HCT116 (cell line): Measurements from ENCODE around the gene BEGAIN. TPM values are rescaled to one million over a fixed set of nuclear protein-coding genes. Genes with fewer than 3 reads are reported as not detected.

Source experiments
- ATAC-seq: fragments of 200-7000 bp; cut with Tn5 transposase; 2 replicates; pipeline ENCODE4 v1.9.1; 2020; ENCODE audit warnings: mild to moderate bottlenecking, moderate library complexity
- BruUV-seq: library from RNA; stranded (reverse); fragments of 400-500 nt; replicated peaks from 2 replicates; lab custom pipeline; 2021; lab: Mats Ljungman, UMichigan
- CTCF ChIA-PET: fragments of 300-600 bp; sonication (Branson Sonifier 250); formaldehyde crosslinking; loops from one replicate; lab custom pipeline; 2021; ENCODE audit warnings: antibody characterized with exemption; lab: Charles Lee
- POLR2A ChIA-PET: fragments of 300-600, 350-600 bp; sonication (Branson Sonifier 250); formaldehyde crosslinking; loops from one replicate; lab custom pipeline; 2021; ENCODE audit warnings: antibody characterized with exemption; lab: Charles Lee
- RAD21 ChIA-PET, 2 experiments: fragments of 300-600 bp; sonication (Branson Sonifier 250); formaldehyde crosslinking; loops; one replicate each; lab custom pipeline; 2023; ENCODE audit warnings: low total read pairs in 2 of 2; ENCODE audit not compliant: uncharacterized antibody in 2 of 2, unreplicated experiment in 2 of 2, low non-redundant PET in 1 of 2; lab: Charles Lee
- DNase-seq: peaks from one replicate; pipeline ENCODE4 v3.0.0-alpha.2; 2010; ENCODE audit warnings: low read depth, low spot score
- H2AFZ ChIP-seq: fragments of 200-600 bp; shearing (Covaris generic), sonication (generic); 2 replicates; pipeline ENCODE4 v1.6.1; 2017; ENCODE audit warnings: low read depth, mixed run types, mixed read lengths, antibody characterized with exemption, low read length; ENCODE audit not compliant: poor library complexity, severe bottlenecking
- H3K27ac ChIP-seq: 2 replicates; pipeline ENCODE4 v1.5.1; 2012; ENCODE audit warnings: low read depth, low read length
- H3K27me3 ChIP-seq: fragments of 200-600 bp; sonication (generic); 2 replicates; pipeline ENCODE4 v1.6.1; 2016; ENCODE audit warnings: mixed run types, low read length, mixed read lengths; ENCODE audit not compliant: insufficient read depth
- H3K36me3 ChIP-seq, 2 experiments: fragments of 200-500 bp in 1 of 2; fragments of 200-600 bp in 1 of 2; sonication (Bioruptor generic) in 1 of 2; sonication (generic) in 1 of 2; 2 replicates each; pipeline versions ENCODE4 v1.5.1 to v1.6.1; 2014 to 2016; ENCODE audit warnings: low read length in 2 of 2, inconsistent platforms in 1 of 2, mixed read lengths in 1 of 2, mixed run types in 1 of 2; ENCODE audit not compliant: insufficient read depth in 2 of 2, control insufficient read depth in 1 of 2
- H3K4me1 ChIP-seq, 2 experiments: fragments of 200-600 bp in 1 of 2; sonication (generic) in 1 of 2; 2 replicates each; pipeline versions ENCODE4 v1.5.1 to v1.6.1; 2012 to 2017; ENCODE audit warnings: low read length in 2 of 2, inconsistent platforms in 1 of 2, mild to moderate bottlenecking in 1 of 2, mixed read lengths in 1 of 2, mixed run types in 1 of 2, moderate library complexity in 1 of 2; ENCODE audit not compliant: insufficient read depth in 2 of 2, control insufficient read depth in 1 of 2
- H3K4me2 ChIP-seq: fragments of 200-600 bp; sonication (generic); 2 replicates; pipeline ENCODE4 v1.6.1; 2017; ENCODE audit warnings: mixed run types, low read length, mixed read lengths
- H3K4me3 ChIP-seq, 2 experiments: fragments of 200-600 bp in 1 of 2; sonication (generic) in 1 of 2; replicated peaks in 1 of 2; 2 replicates each; pipeline ENCODE4 v1.5.1; 2011 to 2016; ENCODE audit warnings: low read length in 2 of 2, control low read depth in 1 of 2, low read depth in 1 of 2, mild to moderate bottlenecking in 1 of 2, mixed read lengths in 1 of 2, mixed run types in 1 of 2
- H3K79me2 ChIP-seq: fragments of 200-600 bp; sonication (generic); 2 replicates; pipeline ENCODE4 v1.6.1; 2017; ENCODE audit warnings: mild to moderate bottlenecking, mixed run types, low read length, moderate library complexity, mixed read lengths; ENCODE audit not compliant: insufficient read depth
- H3K9ac ChIP-seq: fragments of 200-600 bp; sonication (generic); 2 replicates; pipeline ENCODE4 v1.6.1; 2016; ENCODE audit warnings: low read length, mixed read lengths
- H3K9me2 ChIP-seq: fragments of 200-600 bp; sonication (generic), shearing (Covaris generic); 2 replicates; pipeline ENCODE4 v1.6.1; 2017; ENCODE audit warnings: mixed run types, mild to moderate bottlenecking, moderate library complexity; ENCODE audit not compliant: insufficient read depth
- H3K9me3 ChIP-seq, 2 experiments: fragments of 200-500 bp in 1 of 2; fragments of 200-600 bp in 1 of 2; sonication (Bioruptor generic) in 1 of 2; sonication (generic) in 1 of 2; 2 replicates each; pipeline ENCODE4 v1.6.1; 2014 to 2017; ENCODE audit warnings: low read length in 2 of 2, mixed read lengths in 2 of 2, inconsistent platforms in 1 of 2, low read depth in 1 of 2, mild to moderate bottlenecking in 1 of 2, mixed run types in 1 of 2, moderate library complexity in 1 of 2; ENCODE audit not compliant: control insufficient read depth in 1 of 2, insufficient read depth in 1 of 2
- H4K20me1 ChIP-seq: fragments of 200-600 bp; sonication (generic), shearing (Covaris generic); 2 replicates; pipeline ENCODE4 v1.6.1; 2017; ENCODE audit warnings: mixed run types, mild to moderate bottlenecking, moderate library complexity; ENCODE audit not compliant: insufficient read depth
- CBX3 ChIP-seq: IDR thresholded peaks from 2 replicates; pipeline ENCODE4 v1.6.1; 2012; ENCODE audit warnings: low read depth
- CEBPB ChIP-seq: IDR thresholded peaks from 2 replicates; pipeline ENCODE4 v1.6.1; 2012; ENCODE audit warnings: low read depth
- ELF1 ChIP-seq: IDR thresholded peaks from 2 replicates; pipeline ENCODE4 v1.6.1; 2012; ENCODE audit warnings: low read depth, borderline replicate concordance
- FOSL1 ChIP-seq: IDR thresholded peaks from 2 replicates; pipeline ENCODE4 v1.6.1; 2012; ENCODE audit warnings: low read depth
- JUND ChIP-seq: IDR thresholded peaks from 2 replicates; pipeline ENCODE4 v1.6.1; 2012
- POLR2A ChIP-seq: IDR thresholded peaks from 2 replicates; pipeline ENCODE4 v1.7.0; 2011; ENCODE audit warnings: borderline replicate concordance; ENCODE audit not compliant: insufficient read depth, insufficient read length; ENCODE audit errors: extremely low read depth
- SIN3A ChIP-seq: IDR thresholded peaks from 2 replicates; pipeline ENCODE4 v1.6.1; 2012; ENCODE audit warnings: low read depth
- ZNF274 ChIP-seq: fragments of 200-500 bp; sonication (Bioruptor generic); IDR thresholded peaks from 2 replicates; pipeline ENCODE4 v1.6.1; 2014; ENCODE audit warnings: mild to moderate bottlenecking, low read depth, low read length, inconsistent platforms
- intact Hi-C: fragments of 100-400 bp; cut with micrococcal nuclease; formaldehyde crosslinking; loops from 2 replicates; pipeline ENCODE4 v1.10.0; 2022
- total RNA-seq: library from RNA; stranded (reverse); gene quantifications from one replicate; pipeline ENCODE4 v1.2.1, GENCODE V29; 2021; ENCODE audit not compliant: unreplicated experiment
- TF ChIP-seq, protein P1 (sequence below): IDR thresholded peaks from 2 replicates; pipeline ENCODE4 v1.6.1; 2012; ENCODE audit warnings: low read depth
- TF ChIP-seq, protein P2 (sequence below), 3 experiments: fragments of 200-600 bp in 1 of 3; sonication (generic) in 1 of 3; IDR thresholded peaks in 2 of 3; conservative IDR thresholded peaks in 1 of 3; 2 replicates each; pipeline ENCODE4 v1.5.1; 2012 to 2017; ENCODE audit warnings: low read depth in 2 of 3, low read length in 2 of 3, antibody characterized with exemption in 1 of 3, borderline replicate concordance in 1 of 3, control low read depth in 1 of 3, mild to moderate bottlenecking in 1 of 3, mixed read lengths in 1 of 3, mixed run types in 1 of 3, moderate library complexity in 1 of 3; ENCODE audit not compliant: insufficient read depth in 1 of 3
- TF ChIP-seq, protein P3 (sequence below): IDR thresholded peaks from 2 replicates; pipeline ENCODE4 v1.6.1; 2012

The BEGAIN gene
- total RNA-seq, 1 experiment from 2014 or later = 8.5 TPM

DNA sequence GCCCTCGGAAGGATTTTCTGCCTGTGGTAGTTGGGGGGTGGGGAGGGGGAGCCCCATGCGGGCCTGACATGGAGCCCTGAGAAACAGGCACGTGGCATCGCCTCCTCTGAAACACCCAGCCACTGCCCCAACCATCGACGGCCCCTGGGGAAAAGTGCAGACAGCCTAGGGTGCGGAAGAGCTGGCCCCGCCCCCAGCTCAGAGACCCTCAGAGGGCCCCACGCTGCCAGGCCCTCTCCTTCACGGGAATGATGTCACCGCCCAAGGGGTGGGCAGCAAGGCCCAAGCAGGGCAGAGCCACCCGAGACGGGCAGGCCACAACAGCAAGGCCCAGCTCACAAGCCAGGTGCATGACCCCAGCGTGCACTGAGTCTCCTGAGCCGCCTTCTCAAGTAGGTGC lies 26.2 kb downstream of the BEGAIN start:
- H3K4me2 ChIP-seq = no peak overlapping the region
- intact Hi-C loops = no loop called here
- H3K9ac ChIP-seq = no peak overlapping the region
- no peak overlapping the region for H2AFZ ChIP-seq
- BruUV-seq = no TSS peak
- ChIA-PET POLR2A (no interaction called here), RAD21 (no interaction called here), CTCF (no interaction called here)
- H3K4me3 ChIP-seq = no peak overlapping the region
- DNase-seq = no peak
- no peak for ATAC-seq
- no peak overlapping the region for H3K27ac ChIP-seq
- H3K27me3 ChIP-seq = no peaks in the 10 kb centered on the region
- H3K79me2 ChIP-seq = no peaks in the 10 kb centered on the region
- no peaks in the 10 kb centered on the region for H3K9me2 ChIP-seq
- H3K9me3 ChIP-seq = no peaks in the 10 kb centered on the region
- no peaks in the 10 kb centered on the region for H4K20me1 ChIP-seq
- H3K36me3 ChIP-seq = no peaks in the 10 kb centered on the region
- peaks cover 0 to 12% of the 10 kb centered on the region in 2 experiments; a peak in 1 of 4 replicates for H3K4me1 ChIP-seq
- TF ChIP-seq ZNF274 (no peak), FOSL1 (no peak), ELF1 (no peak), CEBPB (no peak), JUND (no peak), POLR2A (no peak), CBX3 (no peak), SIN3A (no peak)
- TF ChIP-seq, protein P1, sequence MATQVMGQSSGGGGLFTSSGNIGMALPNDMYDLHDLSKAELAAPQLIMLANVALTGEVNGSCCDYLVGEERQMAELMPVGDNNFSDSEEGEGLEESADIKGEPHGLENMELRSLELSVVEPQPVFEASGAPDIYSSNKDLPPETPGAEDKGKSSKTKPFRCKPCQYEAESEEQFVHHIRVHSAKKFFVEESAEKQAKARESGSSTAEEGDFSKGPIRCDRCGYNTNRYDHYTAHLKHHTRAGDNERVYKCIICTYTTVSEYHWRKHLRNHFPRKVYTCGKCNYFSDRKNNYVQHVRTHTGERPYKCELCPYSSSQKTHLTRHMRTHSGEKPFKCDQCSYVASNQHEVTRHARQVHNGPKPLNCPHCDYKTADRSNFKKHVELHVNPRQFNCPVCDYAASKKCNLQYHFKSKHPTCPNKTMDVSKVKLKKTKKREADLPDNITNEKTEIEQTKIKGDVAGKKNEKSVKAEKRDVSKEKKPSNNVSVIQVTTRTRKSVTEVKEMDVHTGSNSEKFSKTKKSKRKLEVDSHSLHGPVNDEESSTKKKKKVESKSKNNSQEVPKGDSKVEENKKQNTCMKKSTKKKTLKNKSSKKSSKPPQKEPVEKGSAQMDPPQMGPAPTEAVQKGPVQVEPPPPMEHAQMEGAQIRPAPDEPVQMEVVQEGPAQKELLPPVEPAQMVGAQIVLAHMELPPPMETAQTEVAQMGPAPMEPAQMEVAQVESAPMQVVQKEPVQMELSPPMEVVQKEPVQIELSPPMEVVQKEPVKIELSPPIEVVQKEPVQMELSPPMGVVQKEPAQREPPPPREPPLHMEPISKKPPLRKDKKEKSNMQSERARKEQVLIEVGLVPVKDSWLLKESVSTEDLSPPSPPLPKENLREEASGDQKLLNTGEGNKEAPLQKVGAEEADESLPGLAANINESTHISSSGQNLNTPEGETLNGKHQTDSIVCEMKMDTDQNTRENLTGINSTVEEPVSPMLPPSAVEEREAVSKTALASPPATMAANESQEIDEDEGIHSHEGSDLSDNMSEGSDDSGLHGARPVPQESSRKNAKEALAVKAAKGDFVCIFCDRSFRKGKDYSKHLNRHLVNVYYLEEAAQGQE = no peak
- TF ChIP-seq, protein P2, sequence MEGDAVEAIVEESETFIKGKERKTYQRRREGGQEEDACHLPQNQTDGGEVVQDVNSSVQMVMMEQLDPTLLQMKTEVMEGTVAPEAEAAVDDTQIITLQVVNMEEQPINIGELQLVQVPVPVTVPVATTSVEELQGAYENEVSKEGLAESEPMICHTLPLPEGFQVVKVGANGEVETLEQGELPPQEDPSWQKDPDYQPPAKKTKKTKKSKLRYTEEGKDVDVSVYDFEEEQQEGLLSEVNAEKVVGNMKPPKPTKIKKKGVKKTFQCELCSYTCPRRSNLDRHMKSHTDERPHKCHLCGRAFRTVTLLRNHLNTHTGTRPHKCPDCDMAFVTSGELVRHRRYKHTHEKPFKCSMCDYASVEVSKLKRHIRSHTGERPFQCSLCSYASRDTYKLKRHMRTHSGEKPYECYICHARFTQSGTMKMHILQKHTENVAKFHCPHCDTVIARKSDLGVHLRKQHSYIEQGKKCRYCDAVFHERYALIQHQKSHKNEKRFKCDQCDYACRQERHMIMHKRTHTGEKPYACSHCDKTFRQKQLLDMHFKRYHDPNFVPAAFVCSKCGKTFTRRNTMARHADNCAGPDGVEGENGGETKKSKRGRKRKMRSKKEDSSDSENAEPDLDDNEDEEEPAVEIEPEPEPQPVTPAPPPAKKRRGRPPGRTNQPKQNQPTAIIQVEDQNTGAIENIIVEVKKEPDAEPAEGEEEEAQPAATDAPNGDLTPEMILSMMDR (IDR thresholded peaks at IDR 0.05 in 2 of 3, conservative IDR thresholded peaks at IDR 0.05 in 1 of 3; ENCODE audit: borderline replicate concordance in 1 of 3, insufficient read depth in 1 of 3, low read depth in 2 of 3, low read length in 2 of 3) = no peak
- TF ChIP-seq, protein P3, sequence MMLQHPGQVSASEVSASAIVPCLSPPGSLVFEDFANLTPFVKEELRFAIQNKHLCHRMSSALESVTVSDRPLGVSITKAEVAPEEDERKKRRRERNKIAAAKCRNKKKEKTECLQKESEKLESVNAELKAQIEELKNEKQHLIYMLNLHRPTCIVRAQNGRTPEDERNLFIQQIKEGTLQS = no peak
- TF ChIP-seq, all 23 proteins: peak for 0
